ENCODE results near the gene MAML1.
"Not testable (repeated sequence)": the region's sequence is repeated elsewhere in the genome, so short reads cannot be mapped to it uniquely, and the experiment has no call there.

The MAML1 gene, protein sequence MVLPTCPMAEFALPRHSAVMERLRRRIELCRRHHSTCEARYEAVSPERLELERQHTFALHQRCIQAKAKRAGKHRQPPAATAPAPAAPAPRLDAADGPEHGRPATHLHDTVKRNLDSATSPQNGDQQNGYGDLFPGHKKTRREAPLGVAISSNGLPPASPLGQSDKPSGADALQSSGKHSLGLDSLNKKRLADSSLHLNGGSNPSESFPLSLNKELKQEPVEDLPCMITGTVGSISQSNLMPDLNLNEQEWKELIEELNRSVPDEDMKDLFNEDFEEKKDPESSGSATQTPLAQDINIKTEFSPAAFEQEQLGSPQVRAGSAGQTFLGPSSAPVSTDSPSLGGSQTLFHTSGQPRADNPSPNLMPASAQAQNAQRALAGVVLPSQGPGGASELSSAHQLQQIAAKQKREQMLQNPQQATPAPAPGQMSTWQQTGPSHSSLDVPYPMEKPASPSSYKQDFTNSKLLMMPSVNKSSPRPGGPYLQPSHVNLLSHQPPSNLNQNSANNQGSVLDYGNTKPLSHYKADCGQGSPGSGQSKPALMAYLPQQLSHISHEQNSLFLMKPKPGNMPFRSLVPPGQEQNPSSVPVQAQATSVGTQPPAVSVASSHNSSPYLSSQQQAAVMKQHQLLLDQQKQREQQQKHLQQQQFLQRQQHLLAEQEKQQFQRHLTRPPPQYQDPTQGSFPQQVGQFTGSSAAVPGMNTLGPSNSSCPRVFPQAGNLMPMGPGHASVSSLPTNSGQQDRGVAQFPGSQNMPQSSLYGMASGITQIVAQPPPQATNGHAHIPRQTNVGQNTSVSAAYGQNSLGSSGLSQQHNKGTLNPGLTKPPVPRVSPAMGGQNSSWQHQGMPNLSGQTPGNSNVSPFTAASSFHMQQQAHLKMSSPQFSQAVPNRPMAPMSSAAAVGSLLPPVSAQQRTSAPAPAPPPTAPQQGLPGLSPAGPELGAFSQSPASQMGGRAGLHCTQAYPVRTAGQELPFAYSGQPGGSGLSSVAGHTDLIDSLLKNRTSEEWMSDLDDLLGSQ

DNA sequence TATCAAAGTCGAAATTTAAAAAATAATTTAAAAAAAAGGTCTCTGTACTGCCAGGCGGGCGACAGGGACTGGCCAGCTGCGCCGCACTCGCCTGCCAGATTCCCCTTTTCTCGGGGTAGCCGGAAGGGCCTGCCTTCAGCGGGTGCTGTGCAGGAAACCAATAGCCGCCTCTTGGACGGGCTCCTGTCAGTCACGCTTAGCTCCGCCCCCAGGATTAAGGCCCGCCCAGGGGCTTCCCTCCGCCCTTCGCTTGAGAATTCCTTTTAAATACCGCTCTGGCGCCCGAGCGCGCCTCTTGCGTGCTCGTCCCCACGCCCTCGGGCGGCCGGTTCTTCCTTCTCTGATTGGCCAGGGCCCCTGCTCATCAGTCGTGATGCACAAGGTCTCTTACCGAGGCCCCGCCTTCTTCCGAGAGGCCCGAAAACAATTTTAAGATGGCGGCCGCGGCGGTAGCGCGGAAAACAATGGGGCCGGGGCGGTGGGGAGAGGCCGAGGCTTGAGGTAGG lies at the start of gene MAML1:
Gene MAML1, plus strand, starts transcription at position 411 of the 506 bp plus-strand sequence. CDS start 291 bp downstream, outside the sequence.
- H3K4me3 ChIP-seq (ENCODE audit: low read length), result peak within 1 kb of the TSS; percentile 81

GRCh38 chr5:179689212-179689611 lies 43.4 kb upstream of the MAML1 start:
- not testable (repeated sequence) for H3K4me3 ChIP-seq (ENCODE audit: low read length); H3K4me1 ChIP-seq (ENCODE audit: insufficient read depth, low read length); H2AFZ ChIP-seq (ENCODE audit: low read depth, low read length); H3K27me3 ChIP-seq (ENCODE audit: insufficient read depth, low read length); H3K9me3 ChIP-seq (ENCODE audit: low read length); H3K36me3 ChIP-seq (ENCODE audit: insufficient read depth, low read length)

More for the DNA sequence above, at the start of gene MAML1:
- H3K9me3 ChIP-seq (ENCODE audit: low read length), result no peaks in the 10 kb centered on the region
- peaks cover 7% of the 10 kb centered on the region for H3K4me1 ChIP-seq (ENCODE audit: insufficient read depth, low read length)
- H2AFZ ChIP-seq (ENCODE audit: low read depth, low read length), result no peak within 1 kb of the TSS
- H3K27me3 ChIP-seq (ENCODE audit: insufficient read depth, low read length), result no peaks in the 10 kb centered on the region
- H3K36me3 ChIP-seq (ENCODE audit: insufficient read depth, low read length), result peaks cover 52% of the 10 kb centered on the region

DNA sequence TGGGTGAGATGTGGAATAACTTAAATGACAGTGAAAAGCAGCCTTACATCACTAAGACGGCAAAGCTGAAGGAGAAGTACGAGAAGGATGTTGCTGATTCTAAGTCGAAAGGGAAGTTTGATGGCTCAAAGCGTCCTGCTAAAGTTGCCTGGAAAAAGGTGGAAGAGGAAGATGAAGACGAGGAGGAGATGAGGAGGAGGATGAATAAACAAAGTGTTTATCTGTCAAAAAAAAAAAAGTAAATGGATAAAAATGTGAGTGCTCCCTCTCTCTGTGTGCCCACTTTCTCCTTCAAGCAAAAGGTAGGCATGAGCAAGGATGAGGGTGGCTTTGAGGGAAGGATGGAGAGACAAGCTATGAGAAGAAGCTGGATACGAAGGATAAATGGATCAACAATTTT lies 38.1 kb upstream of the MAML1 start:
- Histone ChIP-seq H3K27me3 (ENCODE audit: insufficient read depth, low read length) (no peaks in the 10 kb centered on the region), H2AFZ (ENCODE audit: low read depth, low read length) (no peak overlapping the region), H3K4me1 (ENCODE audit: insufficient read depth, low read length) (peaks cover 13% of the 10 kb centered on the region), H3K9me3 (ENCODE audit: low read length) (no peaks in the 10 kb centered on the region), H3K4me3 (ENCODE audit: low read length) (no peak overlapping the region), H3K36me3 (ENCODE audit: insufficient read depth, low read length) (no peaks in the 10 kb centered on the region)

GRCh38 chr5:179696603-179697002 lies 36.0 kb upstream of the MAML1 start:
- peaks cover 20% of the 10 kb centered on the region for H3K4me1 ChIP-seq (ENCODE audit: insufficient read depth, low read length)
- H3K9me3 ChIP-seq (ENCODE audit: low read length), result no peaks in the 10 kb centered on the region
- H3K36me3 ChIP-seq (ENCODE audit: insufficient read depth, low read length), result peaks cover 10% of the 10 kb centered on the region
- H3K27me3 ChIP-seq (ENCODE audit: insufficient read depth, low read length), result no peaks in the 10 kb centered on the region
- no peak overlapping the region for H3K4me3 ChIP-seq (ENCODE audit: low read length)
- H2AFZ ChIP-seq (ENCODE audit: low read depth, low read length), result no peak overlapping the region

DNA sequence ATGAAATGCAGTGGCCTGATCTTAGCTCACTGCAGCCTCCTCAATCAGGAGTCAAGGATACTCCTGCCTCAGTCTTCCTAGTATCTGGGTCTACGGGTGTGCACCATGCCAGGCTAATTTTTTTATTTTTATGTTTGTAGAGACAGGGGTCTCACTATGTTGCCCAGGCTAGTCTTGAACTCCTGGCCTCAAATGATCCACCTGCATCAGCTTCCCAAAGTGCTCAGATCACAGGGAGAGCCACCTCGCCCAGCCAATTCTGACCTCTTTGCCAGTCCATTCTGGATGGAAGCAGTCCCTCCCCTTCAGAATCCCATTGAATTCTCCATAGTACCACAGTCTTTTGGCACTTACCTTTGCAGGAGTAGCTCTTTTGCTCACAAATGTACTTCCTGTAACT lies 35.5 kb upstream of the MAML1 start:
- no peak overlapping the region for H3K4me3 ChIP-seq (ENCODE audit: low read length)
- H3K9me3 ChIP-seq (ENCODE audit: low read length), result no peaks in the 10 kb centered on the region
- H3K27me3 ChIP-seq (ENCODE audit: insufficient read depth, low read length), result no peaks in the 10 kb centered on the region
- H2AFZ ChIP-seq (ENCODE audit: low read depth, low read length), result no peak overlapping the region
- H3K4me1 ChIP-seq (ENCODE audit: insufficient read depth, low read length), result peaks cover 20% of the 10 kb centered on the region
- peaks cover 14% of the 10 kb centered on the region for H3K36me3 ChIP-seq (ENCODE audit: insufficient read depth, low read length)

- H3K4me1 ChIP-seq (ENCODE audit: insufficient read depth, low read length), result peaks cover 20% of the 10 kb centered on the region
- H3K9me3 ChIP-seq (ENCODE audit: low read length); H2AFZ ChIP-seq (ENCODE audit: low read depth, low read length); H3K27me3 ChIP-seq (ENCODE audit: insufficient read depth, low read length): not testable (repeated sequence)
- H3K4me3 ChIP-seq (ENCODE audit: low read length), result peak overlapping the region; percentile 71
- H3K36me3 ChIP-seq (ENCODE audit: insufficient read depth, low read length), result peaks cover 18% of the 10 kb centered on the region
Observed at GRCh38 chr5:179697543-179697942, 35.1 kb upstream of the MAML1 start.

GRCh38 chr5:179697993-179698934 lies 34.4 kb upstream of the MAML1 start:
- H3K4me1 ChIP-seq (ENCODE audit: insufficient read depth, low read length), result peaks cover 20% of the 10 kb centered on the region
- no peaks in the 10 kb centered on the region for H3K27me3 ChIP-seq (ENCODE audit: insufficient read depth, low read length)
- H2AFZ ChIP-seq (ENCODE audit: low read depth, low read length), result peak overlapping the region; percentile 33
- H3K9me3 ChIP-seq (ENCODE audit: low read length), result no peaks in the 10 kb centered on the region
- peaks cover 24% of the 10 kb centered on the region for H3K36me3 ChIP-seq (ENCODE audit: insufficient read depth, low read length)
- H3K4me3 ChIP-seq (ENCODE audit: low read length), result peak overlapping the region; percentile 75

DNA sequence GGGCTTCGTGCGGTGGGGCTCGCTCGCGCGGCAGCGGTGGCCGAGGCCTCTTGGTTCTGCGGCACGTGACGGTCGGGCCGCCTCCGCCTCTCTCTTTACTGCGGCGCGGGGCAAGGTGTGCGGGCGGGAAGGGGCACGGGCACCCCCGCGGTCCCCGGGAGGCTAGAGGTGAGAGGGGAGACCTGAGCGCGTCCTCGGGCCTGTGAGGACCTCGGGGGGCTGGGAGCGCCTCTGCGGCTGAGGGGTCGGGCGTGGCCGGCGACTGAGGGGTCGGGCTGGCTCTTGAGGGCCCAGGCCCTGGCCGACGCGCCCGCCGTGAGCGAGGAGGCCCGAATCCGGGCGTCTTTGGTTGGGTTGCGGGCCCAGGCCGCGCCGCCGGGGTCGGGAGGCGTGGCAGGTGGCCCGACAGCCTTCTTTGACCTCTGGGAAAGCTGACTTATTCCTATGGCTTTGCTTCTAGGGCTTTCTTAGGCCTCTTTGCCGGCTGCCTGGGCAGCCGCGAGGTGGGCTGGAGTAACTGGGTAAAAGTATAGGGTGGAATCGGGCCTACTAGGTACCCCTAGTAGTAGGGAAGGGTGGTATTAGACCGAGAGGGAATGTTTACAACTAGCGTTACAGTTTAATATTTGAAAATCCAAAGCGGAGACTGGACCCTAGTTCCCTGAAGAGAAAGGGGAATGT lies 33.5 kb upstream of the MAML1 start, which contains the start of gene CANX:
Gene CANX, plus strand, starts transcription at position 33 of the 681 bp plus-strand sequence. CDS start 6,715 bp downstream, outside the sequence.
- H3K27me3 ChIP-seq (ENCODE audit: insufficient read depth, low read length), result no peaks in the 10 kb centered on the region
- H3K9me3 ChIP-seq (ENCODE audit: low read length), result no peaks in the 10 kb centered on the region
- peak within 1 kb of the TSS; percentile 75 for H3K4me3 ChIP-seq (ENCODE audit: low read length)
- H2AFZ ChIP-seq (ENCODE audit: low read depth, low read length), result peak within 1 kb of the TSS; percentile 33
- H3K4me1 ChIP-seq (ENCODE audit: insufficient read depth, low read length), result peaks cover 16% of the 10 kb centered on the region
- peaks cover 31% of the 10 kb centered on the region for H3K36me3 ChIP-seq (ENCODE audit: insufficient read depth, low read length)

- peaks cover 11% of the 10 kb centered on the region for H3K4me1 ChIP-seq (ENCODE audit: insufficient read depth, low read length)
- H3K9me3 ChIP-seq (ENCODE audit: low read length), result no peaks in the 10 kb centered on the region
- no peak overlapping the region for H2AFZ ChIP-seq (ENCODE audit: low read depth, low read length)
- peak overlapping the region; percentile 75 for H3K4me3 ChIP-seq (ENCODE audit: low read length)
- H3K36me3 ChIP-seq (ENCODE audit: insufficient read depth, low read length), result peaks cover 32% of the 10 kb centered on the region
- H3K27me3 ChIP-seq (ENCODE audit: insufficient read depth, low read length), result no peaks in the 10 kb centered on the region
Observed at GRCh38 chr5:179699616-179700237, 32.9 kb upstream of the MAML1 start.

DNA sequence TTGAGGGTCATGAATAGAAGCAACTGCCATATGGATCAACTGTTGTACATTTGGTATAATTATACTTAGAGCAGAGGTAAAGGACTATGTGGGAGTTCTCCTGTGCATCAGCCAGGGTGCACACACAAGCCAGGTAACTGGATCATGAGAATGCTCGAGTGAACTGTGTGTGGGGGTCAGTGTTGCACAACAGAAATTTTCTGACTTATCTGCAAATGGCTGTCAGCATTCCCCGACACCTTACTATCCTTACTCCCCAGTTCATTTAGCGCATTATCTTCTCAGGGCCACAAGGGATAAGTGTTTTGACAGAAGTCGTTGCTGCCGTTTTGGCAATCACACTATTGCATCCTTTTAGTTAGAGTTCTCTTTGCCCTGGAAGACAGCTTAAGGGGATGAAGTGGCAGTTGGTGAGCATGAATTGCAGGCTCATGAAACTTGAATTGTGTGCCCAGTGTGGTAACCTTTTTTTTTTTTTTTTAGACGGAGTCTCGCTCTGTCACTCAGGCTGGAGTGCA lies 32.2 kb upstream of the MAML1 start:
- peaks cover 11% of the 10 kb centered on the region for H3K4me1 ChIP-seq (ENCODE audit: insufficient read depth, low read length)
- H3K4me3 ChIP-seq (ENCODE audit: low read length), result peak overlapping the region; percentile 75
- no peaks in the 10 kb centered on the region for H3K27me3 ChIP-seq (ENCODE audit: insufficient read depth, low read length)
- H3K36me3 ChIP-seq (ENCODE audit: insufficient read depth, low read length), result peaks cover 38% of the 10 kb centered on the region
- no peaks in the 10 kb centered on the region for H3K9me3 ChIP-seq (ENCODE audit: low read length)
- no peak overlapping the region for H2AFZ ChIP-seq (ENCODE audit: low read depth, low read length)

DNA sequence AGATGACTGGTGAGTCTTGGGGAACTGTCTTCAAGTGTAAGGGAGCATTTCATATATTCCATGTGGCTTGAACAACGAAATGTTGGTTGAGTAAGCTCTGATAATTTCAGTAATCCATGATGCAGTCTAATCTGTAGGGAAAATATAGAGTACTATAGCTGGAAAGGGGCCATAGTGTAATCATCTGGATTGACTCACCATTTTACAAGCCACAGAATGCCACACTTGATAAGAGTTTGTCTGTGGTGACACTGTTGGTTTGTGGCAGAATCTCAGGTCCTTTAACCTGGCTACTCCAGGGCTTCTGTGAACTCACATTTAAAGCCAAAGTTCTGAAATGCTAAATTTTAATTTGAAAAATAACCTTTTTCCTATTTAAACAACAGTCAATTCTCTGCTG lies 16.3 kb upstream of the MAML1 start:
- Histone ChIP-seq H3K9me3 (ENCODE audit: low read length) (no peaks in the 10 kb centered on the region), H2AFZ (ENCODE audit: low read depth, low read length) (no peak overlapping the region), H3K36me3 (ENCODE audit: insufficient read depth, low read length) (peaks cover 79% of the 10 kb centered on the region), H3K4me1 (ENCODE audit: insufficient read depth, low read length) (no peaks in the 10 kb centered on the region), H3K27me3 (ENCODE audit: insufficient read depth, low read length) (no peaks in the 10 kb centered on the region), H3K4me3 (ENCODE audit: low read length) (no peak overlapping the region)
